ENCODE results near the gene SENP5. TPM values are rescaled to one million over a fixed set of nuclear protein-coding genes. Genes with fewer than 3 reads are reported as not detected.

The SENP5 gene
- total RNA-seq, 1 donor from 2014 or later = 46.1 TPM

DNA sequence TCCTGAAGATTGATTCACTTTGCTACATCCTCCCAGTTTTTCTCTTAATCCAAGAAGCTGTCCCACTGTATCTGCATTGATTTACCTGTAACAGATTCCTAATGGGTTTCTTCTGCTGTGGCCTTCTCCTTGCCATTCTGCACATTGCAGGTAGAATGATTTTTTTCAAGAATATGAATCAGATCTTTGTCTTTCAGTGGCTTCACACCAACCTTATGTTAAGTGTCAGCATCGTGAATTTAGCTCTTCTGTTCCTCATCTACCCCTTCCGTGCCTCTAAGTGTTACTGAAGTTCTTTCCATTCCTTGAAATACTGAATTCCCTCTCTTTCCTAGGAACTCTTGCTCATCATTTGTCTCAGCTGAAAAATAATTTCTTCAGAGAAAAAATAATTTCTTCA is 7.5 kb downstream of the SENP5 start:
- H3K36me3 Mint-ChIP-seq = peaks cover 5% of the 10 kb centered on the region
- no peak overlapping the region for H3K27ac Mint-ChIP-seq
- H3K9ac ChIP-seq = no peak overlapping the region
- no peaks in the 10 kb centered on the region for H3K9me3 ChIP-seq (ENCODE audit: low read depth)
- no peak overlapping the region for H2AFZ ChIP-seq (replicated peaks)
- no peaks in the 10 kb centered on the region for H3K9me3 Mint-ChIP-seq
- H3F3A ChIP-seq (ENCODE audit: low read depth) = no peaks in the 10 kb centered on the region
- no peaks in the 10 kb centered on the region for H3K4me1 ChIP-seq
- peaks cover 38% of the 10 kb centered on the region for H4K20me1 ChIP-seq (ENCODE audit: low read depth)
- H3K36me3 ChIP-seq = no peaks in the 10 kb centered on the region
- H3K4me3 Mint-ChIP-seq = no peak overlapping the region
- DNase-seq (ENCODE audit: low spot score) = no peak
- no peaks in the 10 kb centered on the region for H3K27me3 ChIP-seq
- H3K27ac ChIP-seq = no peak overlapping the region
- H3K4me3 ChIP-seq = no peak overlapping the region
- no peaks in the 10 kb centered on the region for H3K27me3 Mint-ChIP-seq (ENCODE audit: insufficient read depth, low read depth)
- no peak overlapping the region for H3K4me2 ChIP-seq
- H3K79me2 ChIP-seq (ENCODE audit: low read depth) = peaks cover 100% of the 10 kb centered on the region
- no peaks in the 10 kb centered on the region for H3K4me1 Mint-ChIP-seq
- TF ChIP-seq CTCF (IDR thresholded peaks at IDR 0.05) (no peak), EZH2phosphoT487 (IDR thresholded peaks at IDR 0.05) (no peak), EZH2 (IDR thresholded peaks at IDR 0.05) (no peak)

- DNase-seq (ENCODE audit: low spot score) = no peak
- Mint-ChIP-seq H3K27ac (no peak overlapping the region), H3K27me3 (ENCODE audit: insufficient read depth, low read depth) (no peaks in the 10 kb centered on the region), H3K36me3 (no peaks in the 10 kb centered on the region), H3K9me3 (no peaks in the 10 kb centered on the region), H3K4me1 (no peaks in the 10 kb centered on the region), H3K4me3 (no peak overlapping the region)
- no peaks in the 10 kb centered on the region for H3K36me3 ChIP-seq
- peaks cover 65% of the 10 kb centered on the region for H3K79me2 ChIP-seq (ENCODE audit: low read depth)
- H3K9me3 ChIP-seq (ENCODE audit: low read depth) = no peaks in the 10 kb centered on the region
- H3F3A ChIP-seq (ENCODE audit: low read depth) = no peaks in the 10 kb centered on the region
- no peak overlapping the region for H3K4me2 ChIP-seq
- H2AFZ ChIP-seq (replicated peaks) = no peak overlapping the region
- H3K27me3 ChIP-seq = no peaks in the 10 kb centered on the region
- no peak overlapping the region for H3K9ac ChIP-seq
- TF ChIP-seq EZH2 (IDR thresholded peaks at IDR 0.05) (no peak), CTCF (IDR thresholded peaks at IDR 0.05) (no peak), EZH2phosphoT487 (IDR thresholded peaks at IDR 0.05) (no peak)
- no peak overlapping the region for H3K4me3 ChIP-seq
- H3K27ac ChIP-seq = no peak overlapping the region
- H4K20me1 ChIP-seq (ENCODE audit: low read depth) = peaks cover 11% of the 10 kb centered on the region
- no peaks in the 10 kb centered on the region for H3K4me1 ChIP-seq
Observed at GRCh38 chr3:196883361-196883760, 15.6 kb downstream of the SENP5 start.

GRCh38 chr3:196886144-196886543 is 18.4 kb downstream of the SENP5 start:
- H3K79me2 ChIP-seq (ENCODE audit: low read depth) = peaks cover 46% of the 10 kb centered on the region
- no peaks in the 10 kb centered on the region for H3K9me3 Mint-ChIP-seq
- no peak overlapping the region for H3K4me2 ChIP-seq
- H2AFZ ChIP-seq (replicated peaks) = no peak overlapping the region
- H3K36me3 ChIP-seq = no peaks in the 10 kb centered on the region
- no peaks in the 10 kb centered on the region for H3K4me1 ChIP-seq
- H3K27ac ChIP-seq = no peak overlapping the region
- H3K4me3 ChIP-seq = no peak overlapping the region
- H3K27ac Mint-ChIP-seq = no peak overlapping the region
- H3F3A ChIP-seq (ENCODE audit: low read depth) = no peaks in the 10 kb centered on the region
- H3K27me3 ChIP-seq = no peaks in the 10 kb centered on the region
- no peaks in the 10 kb centered on the region for H4K20me1 ChIP-seq (ENCODE audit: low read depth)
- H3K4me3 Mint-ChIP-seq = no peak overlapping the region
- peaks cover 3% of the 10 kb centered on the region for H3K4me1 Mint-ChIP-seq
- H3K9me3 ChIP-seq (ENCODE audit: low read depth) = no peaks in the 10 kb centered on the region
- no peak overlapping the region for H3K9ac ChIP-seq
- no peaks in the 10 kb centered on the region for H3K27me3 Mint-ChIP-seq (ENCODE audit: insufficient read depth, low read depth)
- no peak for TF ChIP-seq EZH2 (IDR thresholded peaks at IDR 0.05)
- no peak for TF ChIP-seq CTCF (IDR thresholded peaks at IDR 0.05)
- TF ChIP-seq EZH2phosphoT487 (IDR thresholded peaks at IDR 0.05) = no peak
- no peak for DNase-seq (ENCODE audit: low spot score)
- H3K36me3 Mint-ChIP-seq = no peaks in the 10 kb centered on the region
